HG03571 (cell line): ENCODE data around the gene RRAS.
"Not testable (repeated sequence)": the region's sequence is repeated elsewhere in the genome, so short reads cannot be mapped to it uniquely, and the experiment has no call there.

Experiments
- ATAC-seq: cut with Tn5 transposase; IDR thresholded peaks from one replicate; pipeline ENCODE4 v1.9.1; 2021; ENCODE audit not compliant: unreplicated experiment

Gene RRAS

DNA sequence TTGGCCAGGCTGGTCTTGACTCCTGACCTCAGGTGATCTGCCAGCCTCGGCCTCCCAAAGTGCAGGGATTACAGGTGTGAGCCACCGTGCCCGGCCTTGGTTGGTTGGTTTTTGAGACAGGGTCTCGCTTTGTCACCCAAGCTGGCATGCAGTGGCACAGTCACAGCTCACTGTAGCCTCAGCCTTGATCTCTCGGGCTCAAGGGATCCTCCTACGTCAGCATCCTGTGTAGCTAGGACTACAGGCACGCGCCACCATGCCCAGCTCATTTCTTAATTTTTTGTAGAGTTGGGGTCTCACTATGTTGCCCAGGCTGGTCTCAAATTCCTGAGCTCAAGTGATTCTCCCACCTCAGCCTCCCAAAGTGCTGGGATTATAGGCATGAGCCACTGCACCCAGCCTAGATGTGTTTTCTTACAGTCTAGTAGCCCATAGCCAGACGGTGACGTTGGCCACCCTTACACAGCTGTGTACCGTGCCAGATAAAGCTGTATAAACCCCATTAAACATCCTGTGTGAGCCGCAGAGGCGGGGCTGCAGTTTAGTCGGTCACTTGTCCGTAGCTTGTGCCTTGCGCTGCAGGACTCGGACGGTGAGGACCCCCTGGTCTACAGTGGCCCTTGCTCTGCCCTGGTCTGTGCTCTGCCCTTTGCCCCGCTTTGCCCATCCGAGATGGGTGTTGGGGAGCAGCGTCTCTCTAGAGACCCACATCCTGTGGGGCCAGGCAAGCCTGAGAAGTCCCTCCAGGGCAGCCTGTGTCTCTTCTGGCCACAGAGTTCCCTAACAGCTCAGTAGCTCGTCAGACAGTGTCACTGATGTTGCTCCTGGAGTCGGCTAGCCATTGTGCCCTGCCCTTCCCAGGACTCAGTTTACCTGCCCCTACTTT lies 15.9 kb upstream of the RRAS start:
- no peak for ATAC-seq

DNA sequence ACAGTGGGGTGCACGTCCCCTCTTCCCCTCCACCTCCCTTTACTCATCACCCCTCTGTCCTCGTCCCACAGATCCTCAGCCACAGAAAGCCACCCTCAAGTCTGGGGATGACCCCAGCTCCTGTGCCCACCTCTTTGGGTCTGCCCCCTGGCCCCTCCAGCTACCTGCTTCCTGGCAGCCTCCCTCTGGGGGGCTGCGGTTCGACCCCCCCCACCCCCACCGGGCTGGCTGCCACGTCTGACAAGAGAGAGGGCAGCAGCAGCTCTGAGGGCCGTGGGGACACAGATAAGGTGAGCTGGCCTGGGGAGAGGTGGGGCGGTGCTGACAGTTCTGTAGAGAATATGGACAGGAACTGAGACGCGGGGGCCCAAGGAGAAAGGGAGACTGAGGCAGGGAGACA lies 14.6 kb upstream of the RRAS start:
- no peak for ATAC-seq

DNA sequence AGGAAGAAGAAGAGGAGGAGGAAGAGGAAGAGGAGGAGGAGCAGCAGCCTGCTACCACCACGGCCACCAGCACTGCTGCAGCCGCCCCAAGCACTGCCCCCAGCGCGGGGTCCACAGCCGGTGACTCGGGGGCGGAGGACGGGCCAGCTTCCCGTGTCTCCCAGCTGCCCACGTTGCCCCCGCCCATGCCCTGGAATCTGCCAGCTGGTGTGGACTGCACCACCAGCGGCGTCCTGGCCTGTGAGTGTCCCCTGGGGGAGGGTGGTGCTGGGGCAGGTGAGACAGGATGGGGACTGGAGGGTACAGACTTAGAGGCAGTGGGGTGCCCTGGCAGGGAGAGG lies 13.5 kb upstream of the RRAS start:
- ATAC-seq = no peak

DNA sequence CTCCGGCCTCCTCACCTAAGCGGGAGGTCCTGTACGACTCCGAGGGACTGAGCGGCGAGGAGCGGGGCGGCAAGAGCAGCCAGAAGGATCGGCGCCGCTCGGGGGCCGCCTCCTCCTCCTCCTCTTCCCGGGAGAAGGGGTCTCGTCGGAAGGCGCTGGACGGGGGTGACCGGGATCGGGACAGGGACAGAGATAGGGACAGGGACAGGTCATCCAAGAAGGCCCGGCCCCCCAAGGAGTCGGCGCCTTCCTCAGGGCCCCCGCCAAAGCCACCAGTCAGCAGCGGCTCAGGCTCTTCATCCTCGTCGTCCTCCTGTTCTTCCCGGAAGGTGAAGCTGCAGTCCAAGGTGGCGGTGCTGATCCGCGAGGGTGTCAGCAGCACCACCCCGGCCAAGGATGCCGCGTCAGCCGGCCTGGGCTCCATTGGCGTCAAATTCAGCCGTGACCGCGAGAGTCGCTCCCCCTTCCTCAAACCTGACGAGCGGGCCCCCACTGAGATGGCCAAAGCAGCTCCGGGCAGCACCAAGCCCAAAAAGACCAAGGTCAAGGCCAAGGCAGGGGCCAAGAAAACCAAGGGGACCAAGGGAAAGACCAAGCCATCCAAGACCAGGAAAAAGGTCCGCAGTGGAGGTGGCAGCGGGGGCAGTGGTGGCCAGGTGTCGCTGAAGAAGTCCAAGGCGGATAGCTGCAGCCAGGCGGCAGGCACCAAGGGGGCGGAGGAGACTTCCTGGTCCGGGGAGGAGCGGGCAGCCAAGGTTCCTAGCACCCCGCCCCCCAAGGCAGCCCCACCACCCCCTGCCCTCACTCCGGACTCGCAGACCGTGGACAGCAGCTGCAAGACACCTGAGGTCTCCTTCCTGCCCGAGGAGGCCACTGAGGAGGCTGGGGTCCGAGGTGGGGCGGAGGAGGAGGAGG lies 12.9 kb upstream of the RRAS start:
- no peak for ATAC-seq

DNA sequence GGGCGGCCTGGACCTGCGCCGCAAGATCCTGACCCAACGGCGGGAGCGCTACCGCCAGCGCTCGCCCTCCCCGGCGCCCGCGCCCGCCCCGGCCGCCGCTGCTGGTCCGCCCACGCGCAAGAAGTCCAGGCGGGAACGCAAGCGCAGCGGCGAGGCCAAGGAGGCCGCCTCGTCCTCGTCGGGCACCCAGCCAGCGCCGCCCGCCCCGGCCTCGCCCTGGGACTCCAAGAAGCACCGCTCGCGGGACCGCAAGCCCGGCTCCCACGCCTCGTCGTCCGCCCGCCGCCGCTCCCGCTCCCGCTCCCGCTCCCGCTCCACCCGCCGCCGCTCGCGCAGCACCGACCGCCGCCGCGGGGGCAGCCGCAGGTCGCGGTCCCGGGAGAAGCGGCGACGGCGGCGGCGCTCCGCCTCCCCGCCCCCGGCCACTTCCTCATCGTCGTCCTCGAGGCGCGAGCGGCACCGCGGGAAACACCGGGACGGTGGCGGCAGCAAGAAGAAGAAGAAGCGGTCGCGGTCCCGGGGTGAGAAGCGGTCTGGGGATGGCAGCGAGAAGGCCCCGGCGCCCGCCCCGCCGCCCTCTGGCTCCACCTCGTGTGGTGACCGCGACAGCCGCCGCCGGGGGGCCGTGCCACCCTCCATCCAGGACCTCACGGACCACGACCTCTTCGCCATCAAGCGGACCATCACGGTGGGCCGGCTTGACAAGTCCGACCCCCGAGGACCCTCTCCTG lies 12.0 kb upstream of the RRAS start:
- ATAC-seq = no peak

DNA sequence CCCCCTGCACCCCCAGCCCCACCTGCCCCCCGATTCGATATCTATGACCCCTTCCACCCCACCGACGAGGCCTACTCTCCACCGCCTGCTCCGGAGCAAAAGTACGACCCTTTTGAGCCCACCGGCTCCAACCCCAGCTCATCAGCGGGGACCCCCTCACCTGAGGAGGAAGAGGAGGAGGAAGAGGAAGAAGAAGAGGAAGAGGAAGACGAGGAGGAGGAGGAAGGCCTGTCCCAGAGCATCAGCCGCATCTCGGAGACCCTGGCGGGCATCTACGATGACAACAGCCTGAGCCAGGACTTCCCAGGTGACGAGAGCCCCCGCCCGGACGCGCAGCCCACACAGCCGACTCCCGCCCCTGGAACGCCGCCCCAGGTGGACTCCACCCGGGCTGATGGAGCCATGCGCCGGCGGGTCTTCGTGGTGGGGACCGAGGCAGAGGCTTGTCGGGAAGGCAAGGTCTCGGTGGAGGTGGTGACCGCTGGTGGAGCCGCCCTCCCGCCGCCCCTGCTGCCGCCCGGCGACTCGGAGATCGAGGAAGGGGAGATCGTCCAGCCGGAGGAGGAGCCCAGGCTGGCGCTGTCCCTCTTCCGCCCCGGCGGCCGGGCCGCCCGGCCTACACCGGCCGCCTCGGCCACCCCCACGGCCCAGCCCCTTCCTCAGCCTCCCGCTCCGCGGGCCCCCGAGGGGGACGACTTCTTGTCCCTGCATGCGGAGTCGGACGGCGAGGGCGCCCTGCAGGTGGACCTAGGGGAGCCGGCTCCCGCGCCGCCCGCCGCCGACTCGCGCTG lies 11.3 kb upstream of the RRAS start:
- no peak for ATAC-seq

DNA sequence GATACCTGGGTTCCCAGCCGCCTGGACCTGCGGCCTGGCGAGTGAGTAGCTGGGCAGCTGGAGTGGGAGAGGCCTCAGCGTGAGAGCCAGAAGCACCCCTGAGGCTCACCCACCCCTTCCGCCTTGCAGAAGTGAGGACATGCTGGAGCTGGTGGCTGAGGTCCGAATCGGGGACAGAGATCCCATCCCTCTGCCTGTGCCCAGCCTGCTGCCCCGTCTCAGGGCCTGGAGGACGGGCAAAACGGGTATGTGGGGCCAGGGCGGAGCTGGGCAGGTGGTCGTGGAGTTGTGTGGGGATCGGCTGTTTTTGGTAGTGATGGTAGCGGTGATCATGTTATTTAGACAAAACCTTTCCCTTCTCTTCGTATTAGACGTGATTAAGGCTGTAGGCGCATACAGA lies 6.6 kb upstream of the RRAS start:
- ATAC-seq = no peak

DNA sequence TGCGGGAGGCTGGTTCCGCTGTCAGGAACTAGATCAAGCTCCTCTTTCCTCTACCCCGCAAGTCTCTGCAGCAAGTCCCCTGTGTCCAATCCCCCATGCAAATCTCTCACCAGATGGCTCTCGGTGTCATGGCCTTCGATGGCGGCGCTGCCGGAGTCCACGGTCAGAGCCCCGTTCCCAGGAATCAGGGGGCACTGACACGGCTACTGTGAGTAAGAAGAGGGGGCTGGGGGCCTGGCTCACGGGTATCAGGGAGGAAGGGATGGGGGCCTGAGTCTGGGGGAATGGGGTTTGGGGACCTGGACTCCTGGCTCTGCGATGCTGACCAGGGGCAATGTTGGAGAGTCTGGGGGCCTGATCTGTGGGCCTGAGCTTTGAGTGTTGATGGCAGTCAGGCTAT lies 6.1 kb upstream of the RRAS start:
- ATAC-seq = no peak

DNA sequence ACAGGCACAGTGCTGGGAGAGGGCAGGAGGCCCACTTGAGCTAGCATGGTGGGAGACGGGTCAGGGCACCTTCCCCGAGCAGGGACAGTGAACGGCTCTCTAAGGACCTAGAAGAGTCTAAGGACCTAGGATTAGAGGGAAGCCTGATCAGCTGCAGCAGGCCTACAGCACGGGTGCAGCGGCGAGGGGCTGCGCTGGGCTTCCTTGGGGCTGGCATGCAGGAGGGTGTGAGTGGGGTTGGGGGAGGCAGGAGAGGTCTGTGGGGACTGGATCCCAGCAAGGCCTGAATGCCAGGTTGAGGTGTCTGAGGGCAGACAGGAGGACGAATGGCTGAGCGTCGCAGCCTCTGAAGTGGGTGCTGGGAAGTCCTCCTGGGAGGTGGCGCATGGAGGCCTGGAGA lies 5.6 kb upstream of the RRAS start:
- no peak for ATAC-seq

DNA sequence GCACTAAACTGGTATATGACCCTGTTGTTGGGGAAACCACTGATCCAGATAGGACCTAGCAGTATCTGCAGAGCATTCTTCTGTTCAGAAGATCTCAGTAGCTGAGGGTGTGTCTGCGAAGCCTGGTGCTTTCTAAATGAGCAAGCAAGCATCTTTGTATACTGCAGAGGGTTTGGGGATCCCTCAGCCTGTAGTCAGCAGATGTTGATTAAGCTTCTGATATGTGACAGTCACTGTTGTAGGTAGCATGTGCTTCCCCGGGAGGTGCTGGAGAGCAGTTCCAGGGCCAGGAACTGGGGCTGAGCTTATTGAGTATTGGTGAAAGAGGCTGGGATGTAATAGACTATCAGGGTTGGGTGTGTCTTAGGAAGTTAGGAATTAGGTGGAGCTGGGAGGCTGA lies 3.5 kb upstream of the RRAS start:
- no peak for ATAC-seq

DNA sequence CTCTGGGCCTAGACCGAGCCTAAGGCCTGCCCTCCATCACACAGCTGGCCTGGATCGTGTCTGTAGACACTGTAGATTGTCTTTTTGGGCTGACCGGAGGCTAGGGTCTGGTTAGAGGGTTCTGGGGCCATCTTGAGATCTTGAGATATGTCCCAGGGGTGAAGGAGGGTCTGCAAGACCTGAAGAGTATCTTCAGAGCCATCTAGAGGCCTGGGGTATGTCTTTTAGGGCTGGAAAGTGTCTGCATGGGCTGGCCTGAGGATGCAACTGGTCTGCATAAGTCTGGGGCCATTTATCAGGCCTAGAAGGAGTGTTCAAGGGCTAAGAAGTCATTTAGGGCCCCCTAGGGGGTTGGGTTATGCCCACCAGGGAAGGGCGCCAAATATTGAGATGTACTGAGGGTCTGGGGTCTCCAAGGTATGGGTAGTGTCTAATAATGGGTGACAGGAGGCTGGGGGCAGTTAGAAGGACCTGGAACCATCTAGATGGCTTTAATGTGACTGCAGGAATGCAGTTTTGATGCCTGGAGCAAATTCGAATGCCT lies 2.6 kb upstream of the RRAS start:
- no peak for ATAC-seq

DNA sequence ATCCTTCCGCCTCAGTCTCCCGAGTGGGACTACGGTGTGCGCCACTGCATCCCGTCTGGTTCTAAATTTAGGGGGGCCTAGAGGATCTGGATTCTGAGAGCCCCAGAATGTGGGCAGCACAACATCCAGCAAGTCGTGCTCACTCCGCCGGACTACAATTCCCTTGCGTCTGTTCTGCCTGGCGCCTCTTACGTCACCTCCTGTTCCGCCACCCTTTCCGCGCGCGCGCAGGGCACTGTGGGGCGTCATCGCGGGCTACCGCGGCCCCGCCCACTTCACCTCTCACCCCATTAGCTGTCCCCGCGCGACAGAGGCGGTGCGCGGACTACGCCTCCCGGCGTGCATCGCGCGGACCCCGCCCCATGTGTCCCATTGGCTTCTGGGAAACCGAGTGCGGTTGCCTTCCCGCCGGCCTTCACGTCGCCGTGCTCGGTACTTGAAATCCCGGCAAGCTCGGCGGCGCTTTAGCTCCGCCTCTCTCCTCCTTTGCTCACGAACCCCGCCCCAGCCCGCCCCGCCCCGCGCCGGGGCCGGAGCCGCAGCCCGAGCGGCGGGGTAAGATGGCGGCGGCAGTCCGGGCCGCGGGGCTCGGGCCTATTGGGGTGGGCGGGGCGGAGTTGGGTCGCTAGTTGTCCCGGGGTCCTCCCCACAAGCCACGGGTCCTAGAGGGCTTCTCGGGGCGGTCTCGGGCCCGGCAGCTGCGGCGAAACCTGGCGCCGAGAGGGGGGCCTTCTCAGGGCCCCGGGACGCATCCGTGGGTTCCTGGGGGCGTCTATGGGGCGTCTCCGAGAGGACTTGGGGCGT lies 1.9 kb upstream of the RRAS start, which contains the start of gene SCAF1:
SCAF1 (plus strand) TSS at position 522 of the 804 bp plus-strand sequence. CDS start 2,818 bp downstream, outside the sequence.
- peak; percentile 50 for ATAC-seq

DNA sequence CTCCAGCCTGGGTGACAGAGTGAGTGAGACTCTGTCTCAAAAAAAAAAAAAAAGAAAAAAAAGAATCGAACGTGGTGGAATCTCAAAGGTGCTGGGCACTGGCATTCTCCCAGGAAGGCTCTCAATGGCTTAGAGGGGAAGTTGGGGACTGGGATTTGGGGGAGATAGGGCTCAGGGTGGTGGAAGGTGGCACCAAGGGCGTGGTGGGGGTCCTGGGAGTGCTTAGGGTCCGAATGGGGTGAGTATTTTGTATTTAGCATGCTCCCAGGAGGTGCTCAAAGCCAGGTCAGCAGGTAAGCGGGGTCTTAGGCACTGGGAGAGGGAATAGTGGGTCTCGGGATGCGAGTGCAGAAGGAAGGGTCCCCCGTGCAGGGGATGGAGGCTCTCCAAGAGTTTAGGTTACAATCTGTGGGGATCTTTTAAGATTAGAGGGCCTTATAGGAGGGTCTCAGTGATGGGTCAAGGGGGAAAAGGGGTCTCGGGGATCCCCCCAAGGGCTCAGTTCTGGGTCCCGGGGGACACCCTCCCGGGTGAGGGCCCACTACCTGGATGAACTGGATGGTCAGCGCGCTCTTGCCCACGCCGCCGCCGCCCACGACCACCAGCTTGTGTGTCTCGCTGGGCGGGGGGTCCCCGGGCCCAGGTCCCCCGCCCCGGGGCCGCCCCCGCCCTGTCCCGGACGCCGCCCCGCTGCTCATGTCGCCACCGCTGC lies 386 bp downstream of the RRAS start:
- no peak for ATAC-seq

DNA sequence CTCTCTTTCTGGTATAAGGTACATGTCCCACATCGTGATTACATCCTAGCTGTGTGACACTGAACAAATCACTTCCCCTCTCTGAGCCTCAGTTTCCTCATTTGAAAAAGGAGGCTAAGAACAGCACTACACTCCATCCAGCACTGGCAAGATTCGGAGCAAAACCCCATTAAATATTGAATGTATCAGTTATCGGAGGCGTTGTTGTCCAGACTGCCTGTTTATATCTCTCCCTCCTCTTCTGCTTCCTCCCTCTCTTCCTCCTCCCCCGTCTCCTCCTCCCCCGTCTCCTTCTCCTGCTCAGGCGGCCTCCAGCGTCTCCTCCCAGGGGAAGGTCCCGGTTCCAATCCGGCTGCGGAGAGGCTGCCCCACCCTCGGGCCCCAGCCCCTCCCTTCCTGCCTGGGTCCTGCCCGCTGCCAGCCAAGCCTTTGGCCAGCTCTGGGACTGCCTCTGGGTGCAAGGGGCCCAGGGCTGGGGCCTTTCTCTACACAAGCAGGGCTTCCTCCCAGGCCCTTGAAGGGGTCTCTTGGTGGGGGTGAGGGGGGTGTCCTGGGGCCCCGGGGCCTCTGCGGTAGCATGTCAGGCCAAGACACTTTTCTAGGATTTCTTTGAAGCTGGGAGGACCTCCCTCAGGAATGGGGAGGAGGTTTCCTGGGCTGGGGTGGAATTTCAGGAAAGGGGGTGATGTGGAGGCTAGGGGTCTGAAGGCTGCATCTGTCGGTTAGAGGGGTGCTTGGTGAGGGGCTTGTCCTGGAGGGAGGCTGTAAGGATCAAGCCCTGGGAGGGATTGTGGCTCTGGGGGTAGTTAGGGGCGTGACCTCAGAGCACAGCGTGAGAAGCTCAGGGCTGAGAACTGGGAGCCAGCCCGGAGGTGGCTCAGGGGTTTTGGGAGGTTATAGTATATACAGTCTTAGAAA lies 1.9 kb downstream of the RRAS start:
- ATAC-seq = no peak

DNA sequence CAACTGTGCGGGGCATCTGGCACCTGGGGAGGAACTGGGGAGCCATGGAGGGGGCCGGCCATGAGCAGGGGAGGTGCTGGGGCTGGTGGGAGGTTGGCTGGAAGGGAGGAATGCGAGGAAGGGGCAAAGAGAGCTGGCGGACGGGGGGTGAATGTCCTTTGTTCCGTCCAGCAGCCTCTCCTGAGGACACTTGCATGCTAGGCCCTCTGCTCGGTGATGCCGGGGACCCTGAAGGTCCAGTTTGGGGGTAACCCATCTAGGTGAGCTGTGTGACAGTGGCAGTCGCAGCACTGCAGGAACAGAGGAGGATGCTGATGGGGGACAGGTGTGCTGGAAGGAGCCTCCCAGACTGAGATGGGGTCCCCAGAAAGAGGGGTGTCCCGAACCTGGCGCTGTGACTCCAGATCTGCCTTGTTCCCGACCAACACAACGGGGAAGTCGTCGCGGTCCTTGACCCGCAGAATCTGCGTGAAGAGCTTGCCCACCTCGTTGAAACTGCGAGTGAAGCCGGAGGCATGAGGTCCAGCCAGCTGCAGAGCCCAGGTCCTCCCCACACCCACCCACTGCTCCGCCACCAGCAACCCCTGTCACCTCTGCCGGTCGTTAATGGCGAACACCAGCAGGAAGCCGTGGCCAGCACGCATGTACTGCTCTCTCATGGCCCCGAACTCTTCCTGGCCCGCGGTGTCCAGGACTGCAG lies 3.6 kb downstream of the RRAS start:
- ATAC-seq = no peak

DNA sequence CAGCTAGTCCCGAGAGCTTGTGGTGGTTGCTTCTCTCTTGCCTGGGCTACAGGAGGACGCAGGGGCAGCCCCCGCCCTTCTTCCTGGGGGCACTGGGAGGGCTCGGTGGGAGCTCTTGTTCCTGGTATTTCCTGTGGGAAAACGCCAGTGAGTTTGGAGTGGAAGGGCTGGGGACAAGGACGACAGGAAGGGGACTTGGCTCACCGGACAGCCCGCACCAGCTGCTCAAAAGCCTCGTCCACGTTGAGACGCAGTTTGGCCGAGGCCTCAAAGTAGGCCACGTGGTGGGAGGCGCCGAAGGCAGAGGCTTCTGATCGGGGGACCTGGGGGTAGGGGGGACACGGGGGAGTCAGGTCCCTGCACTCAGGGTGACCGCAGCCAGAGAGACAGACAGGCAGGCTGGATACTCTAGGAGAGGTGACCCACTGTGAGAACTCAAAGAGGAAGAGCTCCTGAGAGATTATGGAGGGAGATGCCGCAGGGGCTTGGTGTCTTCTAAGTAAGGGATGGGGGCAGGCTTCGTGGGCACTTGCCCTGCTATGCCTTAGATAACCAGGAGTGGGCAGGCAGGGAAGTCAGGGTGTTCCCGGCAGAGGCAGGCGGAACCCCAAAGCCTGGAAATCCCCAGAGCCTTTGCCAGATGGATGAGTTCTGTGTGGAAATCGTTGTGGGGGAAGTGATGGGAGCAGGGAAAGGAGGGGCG lies 4.3 kb downstream of the RRAS start:
- ATAC-seq = no peak

DNA sequence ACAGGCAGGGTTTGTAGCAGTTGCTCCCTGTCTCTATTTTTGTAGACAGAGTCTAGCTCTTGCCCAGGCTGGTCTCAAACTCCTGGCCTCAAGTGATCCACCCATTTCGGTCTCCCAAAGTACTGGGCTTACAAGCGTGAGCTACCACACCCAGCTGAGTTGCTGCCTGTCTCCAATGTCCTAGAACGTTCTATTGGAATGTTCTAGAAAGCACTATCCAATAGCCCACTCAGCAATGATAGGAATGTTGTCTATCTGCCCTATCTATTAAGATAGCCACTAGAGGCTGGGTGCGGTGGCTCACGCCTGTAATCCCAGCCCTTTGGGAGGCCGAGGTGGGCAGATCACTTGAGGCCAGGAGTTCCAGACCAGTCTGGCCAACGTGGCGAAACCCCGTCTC lies 6.7 kb downstream of the RRAS start:
- ATAC-seq = not testable (repeated sequence)
